ENCODE measurements around the gene OR51T1.

The OR51T1 gene

DNA sequence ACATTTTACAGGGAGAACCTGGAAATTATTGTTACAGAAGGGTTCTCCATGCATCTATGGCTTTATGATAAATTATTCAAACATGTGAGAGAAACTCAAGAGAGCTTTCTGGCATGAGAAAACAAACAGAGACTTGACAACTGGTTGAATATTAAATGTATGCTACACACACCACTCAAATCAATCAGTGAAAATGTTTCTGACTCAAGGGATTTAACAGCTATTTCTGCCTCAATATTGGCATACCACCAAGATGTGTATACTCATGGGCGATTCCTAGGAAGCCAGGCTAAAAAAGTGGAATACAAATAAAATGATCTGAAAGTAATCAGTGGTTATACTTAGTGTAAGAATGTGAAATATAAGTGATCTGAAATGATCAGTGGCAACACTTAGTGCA is 15.8 kb upstream of the OR51T1 start:
- Histone ChIP-seq H2AFZ (ENCODE audit: low read depth, low read length) (no peak overlapping the region), H3K36me3 (replicated peaks; ENCODE audit: low read depth, low read length) (no peaks in the 10 kb centered on the region), H3K4me1 (ENCODE audit: low read length) (no peaks in the 10 kb centered on the region), H3K27me3 (ENCODE audit: low read depth, low read length) (no peaks in the 10 kb centered on the region), H4K20me1 (ENCODE audit: insufficient read depth, low read length) (no peaks in the 10 kb centered on the region), H3K79me2 (ENCODE audit: low read length) (no peaks in the 10 kb centered on the region), H3K4me3 (ENCODE audit: low read length) (no peak overlapping the region), H3K9ac (ENCODE audit: low read length) (no peak overlapping the region), H3K9me3 (ENCODE audit: insufficient read depth, low read length) (no peaks in the 10 kb centered on the region), H3K4me2 (ENCODE audit: low read length) (no peak overlapping the region), H3K27ac (ENCODE audit: low read length) (no peak overlapping the region)
- no peak for TF ChIP-seq EZH2phosphoT487 (IDR thresholded peaks at IDR 0.05; ENCODE audit: low read depth)
- TF ChIP-seq, protein P1, sequence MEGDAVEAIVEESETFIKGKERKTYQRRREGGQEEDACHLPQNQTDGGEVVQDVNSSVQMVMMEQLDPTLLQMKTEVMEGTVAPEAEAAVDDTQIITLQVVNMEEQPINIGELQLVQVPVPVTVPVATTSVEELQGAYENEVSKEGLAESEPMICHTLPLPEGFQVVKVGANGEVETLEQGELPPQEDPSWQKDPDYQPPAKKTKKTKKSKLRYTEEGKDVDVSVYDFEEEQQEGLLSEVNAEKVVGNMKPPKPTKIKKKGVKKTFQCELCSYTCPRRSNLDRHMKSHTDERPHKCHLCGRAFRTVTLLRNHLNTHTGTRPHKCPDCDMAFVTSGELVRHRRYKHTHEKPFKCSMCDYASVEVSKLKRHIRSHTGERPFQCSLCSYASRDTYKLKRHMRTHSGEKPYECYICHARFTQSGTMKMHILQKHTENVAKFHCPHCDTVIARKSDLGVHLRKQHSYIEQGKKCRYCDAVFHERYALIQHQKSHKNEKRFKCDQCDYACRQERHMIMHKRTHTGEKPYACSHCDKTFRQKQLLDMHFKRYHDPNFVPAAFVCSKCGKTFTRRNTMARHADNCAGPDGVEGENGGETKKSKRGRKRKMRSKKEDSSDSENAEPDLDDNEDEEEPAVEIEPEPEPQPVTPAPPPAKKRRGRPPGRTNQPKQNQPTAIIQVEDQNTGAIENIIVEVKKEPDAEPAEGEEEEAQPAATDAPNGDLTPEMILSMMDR (IDR thresholded peaks at IDR 0.05; ENCODE audit: low read depth, low read length), result no peak

GRCh38 chr11:4881188-4881587 is 512 bp upstream of the OR51T1 start:
- Histone ChIP-seq H3K4me3 (ENCODE audit: low read length) (no peak overlapping the region), H3K9ac (ENCODE audit: low read length) (no peak overlapping the region), H3K27ac (ENCODE audit: low read length) (no peak overlapping the region), H3K79me2 (ENCODE audit: low read length) (no peaks in the 10 kb centered on the region), H3K27me3 (ENCODE audit: low read depth, low read length) (no peaks in the 10 kb centered on the region), H3K36me3 (replicated peaks; ENCODE audit: low read depth, low read length) (no peaks in the 10 kb centered on the region), H3K4me2 (ENCODE audit: low read length) (no peak overlapping the region), H3K9me3 (ENCODE audit: insufficient read depth, low read length) (no peaks in the 10 kb centered on the region), H3K4me1 (ENCODE audit: low read length) (no peaks in the 10 kb centered on the region), H2AFZ (ENCODE audit: low read depth, low read length) (no peak overlapping the region), H4K20me1 (ENCODE audit: insufficient read depth, low read length) (no peaks in the 10 kb centered on the region)
- TF ChIP-seq, protein P1 (IDR thresholded peaks at IDR 0.05; ENCODE audit: low read depth, low read length), result no peak
- no peak for TF ChIP-seq EZH2phosphoT487 (IDR thresholded peaks at IDR 0.05; ENCODE audit: low read depth)

- Histone ChIP-seq H3K9ac (ENCODE audit: low read length) (no peak overlapping the region), H2AFZ (ENCODE audit: low read depth, low read length) (no peak overlapping the region), H3K4me2 (ENCODE audit: low read length) (no peak overlapping the region), H4K20me1 (ENCODE audit: insufficient read depth, low read length) (no peaks in the 10 kb centered on the region), H3K27ac (ENCODE audit: low read length) (no peak overlapping the region), H3K4me3 (ENCODE audit: low read length) (no peak overlapping the region), H3K4me1 (ENCODE audit: low read length) (no peaks in the 10 kb centered on the region), H3K27me3 (ENCODE audit: low read depth, low read length) (no peaks in the 10 kb centered on the region), H3K79me2 (ENCODE audit: low read length) (no peaks in the 10 kb centered on the region), H3K36me3 (replicated peaks; ENCODE audit: low read depth, low read length) (no peaks in the 10 kb centered on the region), H3K9me3 (ENCODE audit: insufficient read depth, low read length) (no peaks in the 10 kb centered on the region)
- TF ChIP-seq, protein P1 (IDR thresholded peaks at IDR 0.05; ENCODE audit: low read depth, low read length), result no peak
- no peak for TF ChIP-seq EZH2phosphoT487 (IDR thresholded peaks at IDR 0.05; ENCODE audit: low read depth)
Measured at GRCh38 chr11:4882543-4882942, 843 bp downstream of the OR51T1 start.

GRCh38 chr11:4884361-4884760 is 2.7 kb downstream of the OR51T1 start:
- Histone ChIP-seq H3K27me3 (ENCODE audit: low read depth, low read length) (no peaks in the 10 kb centered on the region), H3K4me1 (ENCODE audit: low read length) (no peaks in the 10 kb centered on the region), H3K4me3 (ENCODE audit: low read length) (no peak overlapping the region), H3K9ac (ENCODE audit: low read length) (no peak overlapping the region), H2AFZ (ENCODE audit: low read depth, low read length) (no peak overlapping the region), H3K79me2 (ENCODE audit: low read length) (no peaks in the 10 kb centered on the region), H3K36me3 (replicated peaks; ENCODE audit: low read depth, low read length) (no peaks in the 10 kb centered on the region), H3K27ac (ENCODE audit: low read length) (no peak overlapping the region), H3K9me3 (ENCODE audit: insufficient read depth, low read length) (no peaks in the 10 kb centered on the region), H4K20me1 (ENCODE audit: insufficient read depth, low read length) (no peaks in the 10 kb centered on the region), H3K4me2 (ENCODE audit: low read length) (no peak overlapping the region)
- TF ChIP-seq EZH2phosphoT487 (IDR thresholded peaks at IDR 0.05; ENCODE audit: low read depth), result no peak
- TF ChIP-seq, protein P1 (IDR thresholded peaks at IDR 0.05; ENCODE audit: low read depth, low read length), result no peak
